GM18507 (cell line): ENCODE results near the gene RNF20.
"Not testable (repeated sequence)": the region's sequence is repeated elsewhere in the genome, so short reads cannot be mapped to it uniquely, and the experiment has no call there.

Experiments used
- DNase-seq: peaks from one replicate; pipeline ENCODE4 v3.0.0; 2011; ENCODE audit warnings: low read depth; ENCODE audit not compliant: insufficient read length; ENCODE audit errors: extremely low spot score
- FAIRE-seq: peaks from 2 replicates; lab custom pipeline; 2011; peaks lifted over from hg19 to GRCh38; lab: Jason Lieb, UNC

The RNF20 gene, protein sequence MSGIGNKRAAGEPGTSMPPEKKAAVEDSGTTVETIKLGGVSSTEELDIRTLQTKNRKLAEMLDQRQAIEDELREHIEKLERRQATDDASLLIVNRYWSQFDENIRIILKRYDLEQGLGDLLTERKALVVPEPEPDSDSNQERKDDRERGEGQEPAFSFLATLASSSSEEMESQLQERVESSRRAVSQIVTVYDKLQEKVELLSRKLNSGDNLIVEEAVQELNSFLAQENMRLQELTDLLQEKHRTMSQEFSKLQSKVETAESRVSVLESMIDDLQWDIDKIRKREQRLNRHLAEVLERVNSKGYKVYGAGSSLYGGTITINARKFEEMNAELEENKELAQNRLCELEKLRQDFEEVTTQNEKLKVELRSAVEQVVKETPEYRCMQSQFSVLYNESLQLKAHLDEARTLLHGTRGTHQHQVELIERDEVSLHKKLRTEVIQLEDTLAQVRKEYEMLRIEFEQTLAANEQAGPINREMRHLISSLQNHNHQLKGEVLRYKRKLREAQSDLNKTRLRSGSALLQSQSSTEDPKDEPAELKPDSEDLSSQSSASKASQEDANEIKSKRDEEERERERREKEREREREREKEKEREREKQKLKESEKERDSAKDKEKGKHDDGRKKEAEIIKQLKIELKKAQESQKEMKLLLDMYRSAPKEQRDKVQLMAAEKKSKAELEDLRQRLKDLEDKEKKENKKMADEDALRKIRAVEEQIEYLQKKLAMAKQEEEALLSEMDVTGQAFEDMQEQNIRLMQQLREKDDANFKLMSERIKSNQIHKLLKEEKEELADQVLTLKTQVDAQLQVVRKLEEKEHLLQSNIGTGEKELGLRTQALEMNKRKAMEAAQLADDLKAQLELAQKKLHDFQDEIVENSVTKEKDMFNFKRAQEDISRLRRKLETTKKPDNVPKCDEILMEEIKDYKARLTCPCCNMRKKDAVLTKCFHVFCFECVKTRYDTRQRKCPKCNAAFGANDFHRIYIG

DNA sequence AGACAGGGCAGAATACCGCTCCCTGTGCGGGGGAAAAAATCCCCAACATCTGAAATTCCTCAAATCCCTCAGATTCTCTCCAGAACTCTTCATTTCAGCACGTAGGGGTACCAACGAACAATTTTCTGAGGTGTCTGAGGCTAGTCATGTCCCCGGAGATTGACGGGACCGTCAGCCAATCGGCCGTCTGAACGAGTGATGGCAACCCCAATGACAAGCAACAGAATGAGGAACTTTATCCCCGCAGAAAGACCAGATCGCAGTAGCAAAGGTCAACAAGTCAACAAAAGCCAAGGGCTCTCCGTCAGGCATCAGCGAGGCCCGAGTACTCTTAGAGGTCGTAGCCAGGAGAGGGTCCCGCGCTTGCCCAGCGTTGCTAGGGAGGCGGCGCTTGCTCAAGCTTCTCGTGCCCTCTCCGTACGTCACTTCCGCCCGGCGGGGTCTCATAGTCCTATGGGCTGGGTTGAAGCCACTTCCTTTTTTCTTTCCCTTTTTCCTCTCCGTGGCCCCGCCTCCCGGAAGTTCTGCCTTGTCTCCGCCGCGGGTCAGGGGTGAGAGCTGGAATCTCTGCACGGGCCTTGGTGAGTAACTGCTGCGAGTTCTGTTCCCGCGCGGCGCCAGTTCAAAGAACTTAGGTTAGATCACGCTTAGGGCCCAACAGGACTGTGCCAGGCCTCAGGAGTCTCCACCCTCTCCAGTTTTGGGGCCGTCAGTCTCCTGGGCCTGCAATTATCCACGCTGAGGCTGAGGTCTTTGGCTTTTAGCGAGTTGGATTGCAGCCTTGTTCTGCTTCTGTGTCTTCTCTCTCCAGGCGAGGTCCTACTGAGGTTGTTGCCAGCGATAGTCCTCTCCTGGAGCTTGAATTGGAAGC lies at the start of gene RNF20:
TSS of gene RNF20 (plus strand) at position 520 of the 871 bp plus-strand sequence. CDS start 1,571 bp downstream, outside the sequence.
- peak; percentile 87 for DNase-seq
- peak; percentile 92 for FAIRE-seq

DNA sequence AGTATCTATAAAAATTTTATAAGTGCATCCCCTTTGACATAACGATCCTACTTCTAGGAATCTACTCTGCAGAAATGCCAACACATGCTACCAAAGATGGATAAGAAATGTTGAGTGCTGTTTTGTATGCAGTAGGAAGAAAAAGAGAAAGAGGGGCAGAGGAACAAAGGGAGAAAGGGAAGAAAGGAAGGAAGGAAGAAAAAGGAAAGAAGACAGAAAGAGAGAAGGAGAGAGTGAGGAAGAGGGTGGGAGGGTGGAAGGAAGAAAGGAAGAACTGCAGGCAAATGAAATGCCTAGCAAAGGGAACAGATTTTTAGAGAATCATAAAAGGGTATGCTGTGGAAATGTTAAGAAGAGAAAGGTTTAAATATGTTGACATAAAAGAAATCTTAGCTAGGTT lies 49.6 kb upstream of the RNF20 start:
- FAIRE-seq (no peak), DNase-seq (no peak)

DNA sequence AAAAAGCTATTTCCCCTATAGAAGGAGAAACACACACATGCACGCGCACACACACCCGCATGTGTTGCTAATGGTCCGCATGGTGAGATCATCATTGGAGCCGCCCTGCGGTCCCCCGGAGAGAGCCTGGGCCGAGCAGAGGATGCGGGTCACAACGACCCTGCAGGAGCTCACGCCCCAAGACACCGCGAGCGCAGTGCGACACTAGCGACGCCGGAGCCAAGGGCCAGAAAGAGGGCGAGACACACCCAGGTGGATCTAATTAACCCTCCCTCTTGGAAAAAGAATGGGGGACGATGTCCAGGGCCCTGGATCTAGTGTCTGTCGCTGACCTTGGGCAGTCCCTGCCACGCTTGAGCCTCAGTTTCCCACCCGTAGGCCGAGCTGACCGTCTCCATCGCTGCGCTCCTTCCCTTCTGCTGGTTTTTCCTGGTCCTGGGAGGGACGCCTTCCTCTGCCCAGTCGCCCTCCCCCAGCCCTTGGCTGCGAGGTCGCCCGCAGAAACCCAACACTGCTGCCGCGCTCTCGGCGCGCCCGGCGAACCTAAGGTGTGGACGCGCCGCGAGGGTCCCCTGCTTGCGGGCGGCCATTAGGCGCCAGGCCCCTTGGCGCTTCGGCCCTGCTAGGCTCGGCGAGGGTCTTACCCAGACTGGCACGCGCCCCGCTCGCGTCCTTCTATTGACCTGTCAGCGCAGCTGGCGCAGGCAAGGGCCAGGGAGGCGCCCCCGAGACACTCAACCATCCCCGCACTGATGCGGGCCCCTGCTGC lies 47.5 kb upstream of the RNF20 start:
- no peak for FAIRE-seq
- DNase-seq: no peak

DNA sequence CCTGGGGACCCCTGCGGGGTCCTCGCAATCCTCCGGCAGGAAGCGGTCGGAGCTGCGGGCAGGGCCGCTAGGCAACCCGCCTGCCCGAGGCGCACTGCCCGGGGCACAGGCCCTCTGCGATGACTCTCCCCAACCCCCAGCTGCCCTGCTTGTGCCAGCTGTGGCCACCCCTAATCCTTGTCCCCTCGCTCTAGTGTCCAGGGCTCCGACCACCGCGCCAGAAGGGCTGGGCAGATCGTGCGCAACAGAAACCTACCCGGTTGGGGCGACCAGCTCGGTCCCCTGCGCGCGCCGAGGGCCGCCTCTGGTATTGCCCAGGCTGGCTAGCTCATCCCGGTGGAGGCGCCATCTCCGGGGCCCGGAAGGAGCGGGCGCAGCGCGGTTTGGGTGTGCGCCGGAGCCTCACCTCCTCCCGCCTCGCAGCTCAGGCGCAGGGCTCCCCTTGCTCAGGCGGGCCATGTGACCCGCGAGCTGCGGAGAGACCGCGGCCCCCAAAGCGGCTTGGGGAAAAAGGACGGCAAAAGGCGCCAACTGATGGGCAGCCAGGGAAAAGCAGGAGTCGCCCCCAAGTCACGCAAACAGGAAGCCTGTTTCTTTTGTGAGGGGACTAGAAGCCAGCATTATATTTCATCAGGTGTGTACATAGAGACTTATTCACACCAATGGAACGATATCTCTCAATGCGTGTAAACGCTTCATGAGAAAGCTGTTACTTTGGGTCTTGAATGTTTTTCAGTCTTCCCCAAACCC lies 46.8 kb upstream of the RNF20 start:
- no peak for DNase-seq
- FAIRE-seq: no peak

DNA sequence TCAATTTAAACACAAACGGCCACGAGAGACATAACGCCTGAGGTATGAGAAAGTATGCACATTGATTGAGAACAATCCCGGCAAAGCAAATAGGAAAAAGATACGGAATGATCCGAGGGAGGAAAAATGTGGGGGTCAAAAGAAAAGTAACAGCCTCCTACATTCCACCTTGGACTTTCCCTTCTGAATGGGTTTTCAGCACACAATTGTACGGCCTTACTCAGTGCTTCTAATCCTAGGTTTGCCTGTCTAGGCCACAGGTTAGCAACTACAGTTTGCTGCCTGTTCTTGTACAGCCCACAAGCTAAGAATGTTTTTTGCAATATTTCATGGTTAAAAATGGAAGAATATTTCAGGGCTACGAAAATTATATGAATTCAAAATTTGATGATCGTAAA lies 46.2 kb upstream of the RNF20 start:
- DNase-seq (no peak), FAIRE-seq (no peak)

DNA sequence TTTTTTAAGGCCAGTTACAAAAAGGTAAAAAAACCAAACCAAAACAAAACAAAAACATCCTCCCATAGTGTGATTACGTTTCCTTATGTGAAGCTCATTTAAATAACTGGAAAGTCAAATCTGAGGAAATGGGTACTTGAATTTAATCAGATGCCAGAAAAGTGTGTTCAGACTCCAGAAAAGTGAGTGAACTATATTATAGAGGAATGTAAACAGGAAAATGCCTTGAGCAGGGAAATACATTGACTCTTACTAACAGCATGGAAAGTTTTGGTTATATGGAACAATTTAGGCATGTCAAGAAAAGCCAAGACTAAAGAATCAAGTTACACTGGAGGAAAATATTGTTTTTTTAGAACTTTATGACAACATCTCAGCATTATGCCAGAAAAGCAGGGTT lies 37.8 kb upstream of the RNF20 start:
- FAIRE-seq (no peak), DNase-seq (no peak)

DNA sequence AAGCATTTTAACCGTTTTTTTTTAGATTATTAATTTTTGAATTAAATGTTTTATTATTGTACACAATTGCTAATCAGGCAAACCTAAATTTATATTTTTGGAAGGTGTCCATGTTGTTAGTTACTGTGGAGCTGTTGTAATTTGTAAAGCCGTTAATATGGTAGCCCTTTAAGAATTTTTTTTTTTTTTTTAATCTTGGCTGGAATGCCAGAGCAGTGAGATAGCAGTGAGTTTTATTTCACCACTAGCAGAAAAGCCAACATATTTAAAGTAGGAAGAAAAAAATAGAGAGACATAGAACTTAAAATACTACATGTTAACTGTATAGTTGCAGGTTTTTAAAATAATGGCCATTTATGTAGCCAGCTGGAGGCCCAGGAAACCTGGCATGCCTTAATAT lies 35.3 kb upstream of the RNF20 start:
- no peak for FAIRE-seq
- no peak for DNase-seq

DNA sequence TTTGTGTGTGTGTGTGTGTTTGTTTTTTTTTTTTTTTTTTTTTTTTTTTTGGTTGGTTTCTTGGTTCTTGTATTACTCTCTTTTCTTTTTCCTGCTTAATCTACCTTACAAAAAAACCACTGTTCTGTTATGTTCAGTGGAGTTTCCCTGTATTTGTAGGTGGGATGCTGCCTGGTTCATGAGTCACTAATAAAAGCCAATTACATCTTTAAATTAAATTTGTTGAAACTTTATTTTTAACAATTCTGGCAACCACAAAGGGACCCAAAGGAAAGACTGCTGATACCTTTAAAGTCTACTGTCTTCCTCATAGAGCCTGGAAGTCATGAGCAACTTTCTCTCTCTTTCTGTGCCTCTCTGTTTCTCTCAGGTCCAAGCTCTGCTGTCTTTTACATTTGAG lies 29.5 kb upstream of the RNF20 start:
- DNase-seq (no peak), FAIRE-seq (no peak)

DNA sequence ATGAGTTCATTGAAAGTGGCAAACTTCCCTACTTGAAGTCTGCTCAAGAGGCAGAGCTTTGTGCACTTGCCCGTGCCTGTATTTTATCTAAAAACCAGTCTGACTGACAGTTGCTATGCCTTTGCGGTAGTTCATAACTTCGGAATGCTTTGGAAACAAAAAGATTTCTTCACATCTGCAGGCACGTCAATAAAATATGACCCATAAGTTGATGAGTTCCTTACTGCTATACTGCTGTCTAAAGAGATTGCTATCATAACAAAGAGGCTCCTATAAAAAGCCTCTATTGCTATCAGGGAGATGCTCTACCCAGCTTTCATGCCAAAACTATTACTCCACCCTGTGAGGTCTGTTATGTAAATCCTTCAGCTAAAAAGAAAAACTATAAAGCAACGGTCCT lies 25.4 kb upstream of the RNF20 start:
- DNase-seq (no peak), FAIRE-seq (no peak)

DNA sequence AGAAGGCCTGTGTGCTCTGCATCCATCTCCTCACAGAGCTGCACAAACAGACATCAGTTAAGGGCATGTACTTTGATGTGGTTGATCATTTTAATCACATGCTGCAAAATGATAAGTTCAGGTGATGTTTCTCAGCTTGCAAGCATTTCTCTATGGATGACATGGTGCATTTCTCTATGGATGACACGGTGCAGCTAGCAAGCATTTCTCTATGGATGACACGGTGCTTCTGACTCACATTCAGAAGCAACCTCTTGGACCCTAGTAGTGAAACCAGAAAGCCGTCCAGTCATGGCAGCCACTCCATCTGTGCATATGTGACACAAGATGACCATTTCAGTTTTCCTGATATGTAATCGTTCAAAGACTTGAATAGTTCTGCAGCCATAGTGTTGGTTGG lies 24.1 kb upstream of the RNF20 start:
- DNase-seq: no peak
- no peak for FAIRE-seq

DNA sequence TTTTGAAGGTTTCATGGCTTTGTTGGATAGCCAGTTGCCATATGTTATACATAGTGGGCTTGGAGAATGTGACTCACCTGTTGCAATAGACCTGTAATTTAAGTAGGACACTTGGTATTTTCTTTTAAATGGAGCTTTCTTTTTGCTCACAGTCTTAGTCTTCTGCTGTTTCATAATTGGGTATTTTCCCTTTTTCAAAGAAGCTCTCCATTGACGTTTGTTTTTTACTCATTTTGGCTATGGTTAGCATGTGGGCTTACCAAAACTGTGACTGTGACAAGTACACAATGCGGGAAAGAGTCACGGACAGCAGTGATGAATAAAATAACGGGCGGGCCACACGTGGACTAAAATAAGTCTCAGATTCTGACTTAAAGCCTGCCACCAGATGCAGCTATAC lies 23.2 kb upstream of the RNF20 start:
- no peak for DNase-seq
- FAIRE-seq: no peak

DNA sequence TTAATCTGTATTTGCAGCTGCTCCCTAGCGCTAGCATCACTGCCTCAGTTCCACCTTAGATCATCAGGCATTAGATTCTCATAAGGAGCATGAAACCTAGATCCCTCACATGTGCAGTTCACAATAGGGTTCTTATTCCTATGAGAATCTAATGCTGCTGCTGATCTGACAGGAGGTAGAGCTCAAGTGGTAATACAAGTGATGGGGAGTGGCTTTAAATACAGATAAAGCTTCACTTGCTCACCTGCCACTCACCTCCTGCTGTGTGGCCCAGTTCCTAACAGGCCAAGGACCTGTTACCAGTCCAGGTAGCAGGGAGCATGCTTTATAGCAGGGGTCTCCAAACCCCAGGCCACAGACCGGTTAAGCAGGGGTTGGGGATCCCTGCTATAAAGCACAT lies 22.6 kb upstream of the RNF20 start:
- no peak for FAIRE-seq
- DNase-seq: no peak

DNA sequence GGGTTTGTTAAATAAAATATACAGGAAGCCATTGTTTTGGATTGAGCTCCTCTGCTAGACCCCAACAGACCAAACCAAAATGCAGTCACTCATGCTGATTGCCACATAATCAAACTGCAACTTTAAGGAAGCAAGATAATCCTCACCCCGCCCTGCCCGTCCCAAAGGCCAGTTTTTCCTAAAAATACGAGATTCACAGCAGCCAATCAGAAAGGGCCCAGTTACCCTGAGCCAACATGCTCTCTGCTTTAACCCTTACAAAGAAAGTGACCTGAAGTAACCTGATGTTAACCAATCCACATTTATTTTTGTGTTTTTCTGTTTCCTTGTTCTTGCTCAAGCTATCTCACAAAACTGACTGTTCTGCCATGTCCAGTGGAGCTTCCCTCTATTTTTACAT lies 21.5 kb upstream of the RNF20 start:
- no peak for FAIRE-seq

DNA sequence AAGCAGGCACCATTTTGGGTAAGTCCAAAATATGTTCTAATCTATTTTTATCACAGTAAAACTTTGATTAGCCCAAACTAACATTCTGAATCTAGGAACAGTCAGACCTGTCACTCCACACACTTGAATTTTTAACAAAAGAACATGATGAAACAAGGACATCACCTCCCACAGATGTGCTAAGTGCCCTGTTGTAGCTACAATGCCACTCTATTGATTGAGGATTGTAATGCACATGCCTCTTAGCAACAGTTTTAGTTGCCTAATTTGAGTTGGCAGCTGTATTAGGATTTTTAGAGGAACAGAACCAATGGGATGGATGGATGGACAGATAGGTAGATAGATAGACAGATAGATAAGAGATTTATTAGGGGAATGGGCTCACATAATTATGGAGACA lies 20.3 kb upstream of the RNF20 start:
- FAIRE-seq (no peak), DNase-seq (no peak)

More for the DNA sequence above, 21.5 kb upstream of the RNF20 start:
- DNase-seq: no peak

DNA sequence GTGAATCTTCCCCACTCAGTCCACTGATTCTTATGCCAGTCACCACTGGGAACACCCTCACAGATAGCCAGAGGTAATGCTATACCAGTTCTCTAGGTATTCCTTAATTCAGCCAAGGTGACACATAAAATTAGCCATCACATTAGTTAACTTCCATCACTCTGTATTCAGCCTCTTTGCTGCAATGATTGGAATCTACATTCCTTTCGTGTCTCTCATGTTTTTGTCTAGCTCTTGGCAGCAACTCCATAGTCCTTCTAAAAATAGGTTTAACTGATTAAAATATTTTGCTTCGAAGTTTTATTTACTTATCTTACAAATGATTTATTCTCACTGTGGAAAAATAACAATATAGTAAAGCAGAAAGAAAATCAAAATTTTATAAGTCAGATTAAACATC lies 19.6 kb upstream of the RNF20 start:
- no peak for FAIRE-seq
- DNase-seq: no peak

DNA sequence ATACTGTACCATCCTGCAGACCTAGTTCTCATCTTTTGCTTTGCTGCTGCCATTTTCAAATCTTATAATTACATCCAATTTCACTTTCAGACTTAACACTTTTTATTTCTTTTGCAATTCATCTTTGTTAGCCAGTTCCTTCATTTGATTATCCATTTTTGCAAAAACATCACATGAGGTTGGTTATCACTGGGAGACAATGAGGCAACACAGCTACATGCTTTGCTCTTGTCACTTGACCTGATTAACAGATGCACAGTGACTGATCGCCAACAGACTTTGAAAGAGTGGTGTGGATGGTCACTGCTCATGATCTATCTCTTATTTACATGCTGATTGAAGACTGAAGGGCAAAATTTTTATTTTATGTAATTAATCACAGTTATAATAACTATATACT lies 17.0 kb upstream of the RNF20 start:
- FAIRE-seq (no peak), DNase-seq (no peak)

DNA sequence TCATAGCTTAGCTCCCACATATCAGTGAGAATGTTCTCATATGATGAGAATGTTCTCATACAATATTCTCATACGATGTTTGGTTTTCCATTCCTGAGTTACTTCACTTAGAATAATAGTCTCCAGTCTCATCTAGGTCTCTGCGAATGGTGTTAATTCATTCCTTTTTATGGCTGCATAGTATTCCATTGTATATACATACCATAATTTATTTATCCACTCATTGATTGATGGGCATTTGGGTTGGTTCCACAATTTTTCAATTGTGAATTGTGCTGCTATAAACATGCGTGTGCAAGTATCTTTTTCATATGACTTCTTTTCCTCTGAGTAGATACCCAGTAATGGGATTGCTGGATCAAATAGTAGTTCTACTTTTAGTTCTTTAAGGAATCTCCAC lies 15.2 kb upstream of the RNF20 start:
- DNase-seq: not testable (repeated sequence)

DNA sequence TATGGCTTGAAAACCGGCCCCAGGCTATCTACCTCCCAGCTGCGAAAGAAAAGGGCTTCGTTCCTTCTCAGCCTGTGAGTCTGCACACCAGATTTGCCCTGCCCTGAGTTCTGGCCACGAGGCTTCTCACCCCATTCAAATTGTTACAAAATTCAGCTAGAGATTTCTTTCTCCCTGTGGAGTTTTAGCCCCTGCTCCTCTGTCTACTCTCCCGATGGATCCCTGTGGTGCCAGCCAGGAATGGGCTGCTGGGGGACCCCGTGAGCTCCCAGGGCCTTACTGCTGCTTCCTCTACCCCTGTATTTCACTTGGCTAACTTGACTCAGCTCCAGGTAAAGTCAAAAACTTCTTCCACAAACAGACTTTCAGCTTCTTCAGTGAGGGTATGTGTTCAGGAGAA lies 9.3 kb upstream of the RNF20 start:
- FAIRE-seq: no peak
- no peak for DNase-seq

More for the DNA sequence above, 15.2 kb upstream of the RNF20 start:
- FAIRE-seq: not testable (repeated sequence)
